ENCODE measurements around the gene EHMT1. TPM values are rescaled to one million over a fixed set of nuclear protein-coding genes. Genes with fewer than 3 reads are reported as not detected.

The EHMT1 gene
- 110 TPM for polyA plus RNA-seq (2012; ENCODE audit: insufficient read length, low read depth)

GRCh38 chr9:137618105-137619067 lies at the start of gene EHMT1:
TSS of gene EHMT1 (plus strand) at chr9:137619005. CDS start at chr9:137619029, 24 bp downstream.
- TF ChIP-seq SIN3A (IDR thresholded peaks at IDR 0.05; ENCODE audit: borderline replicate concordance, insufficient read depth, low read length) (no peak), TAF1 (IDR thresholded peaks at IDR 0.05; ENCODE audit: borderline replicate concordance, insufficient read depth, low read length) (0 out of 2 replicates have a peak, but pooled peaks have one; percentile 32), FOXP2 (optimal IDR thresholded peaks at IDR 0.05; ENCODE audit: borderline replicate concordance, extremely low read depth, extremely low read length, insufficient read depth) (peak; percentile 25), REST (IDR thresholded peaks at IDR 0.05; ENCODE audit: insufficient read depth in 1 of 2, low read depth in 2 of 2, low read length in 2 of 2) (no peak), POLR2AphosphoS5 (IDR thresholded peaks at IDR 0.05; ENCODE audit: low read depth, low read length) (peak; percentile 52)

- TF ChIP-seq SIN3A (IDR thresholded peaks at IDR 0.05; ENCODE audit: borderline replicate concordance, insufficient read depth, low read length) (no peak), REST (IDR thresholded peaks at IDR 0.05; ENCODE audit: insufficient read depth in 1 of 2, low read depth in 2 of 2, low read length in 2 of 2) (no peak), TAF1 (IDR thresholded peaks at IDR 0.05; ENCODE audit: borderline replicate concordance, insufficient read depth, low read length) (no peak)
Measured at GRCh38 chr9:137569609-137570203, 49.1 kb upstream of the EHMT1 start.

GRCh38 chr9:137570566-137570965 lies 48.2 kb upstream of the EHMT1 start:
- TF ChIP-seq FOXP2 (optimal IDR thresholded peaks at IDR 0.05; ENCODE audit: borderline replicate concordance, extremely low read depth, extremely low read length, insufficient read depth): no peak
- no peak for TF ChIP-seq REST (IDR thresholded peaks at IDR 0.05; ENCODE audit: insufficient read depth in 1 of 2, low read depth in 2 of 2, low read length in 2 of 2)
- no peak for TF ChIP-seq TAF1 (IDR thresholded peaks at IDR 0.05; ENCODE audit: borderline replicate concordance, insufficient read depth, low read length)
- no peak for TF ChIP-seq SIN3A (IDR thresholded peaks at IDR 0.05; ENCODE audit: borderline replicate concordance, insufficient read depth, low read length)
- no peak for TF ChIP-seq POLR2AphosphoS5 (IDR thresholded peaks at IDR 0.05; ENCODE audit: low read depth, low read length)

- TF ChIP-seq REST (IDR thresholded peaks at IDR 0.05; ENCODE audit: insufficient read depth in 1 of 2, low read depth in 2 of 2, low read length in 2 of 2): no peak
- no peak for TF ChIP-seq TAF1 (IDR thresholded peaks at IDR 0.05; ENCODE audit: borderline replicate concordance, insufficient read depth, low read length)
- TF ChIP-seq SIN3A (IDR thresholded peaks at IDR 0.05; ENCODE audit: borderline replicate concordance, insufficient read depth, low read length): no peak
- no peak for TF ChIP-seq FOXP2 (optimal IDR thresholded peaks at IDR 0.05; ENCODE audit: borderline replicate concordance, extremely low read depth, extremely low read length, insufficient read depth)
- no peak for TF ChIP-seq POLR2AphosphoS5 (IDR thresholded peaks at IDR 0.05; ENCODE audit: low read depth, low read length)
Measured at GRCh38 chr9:137574192-137574591, 44.6 kb upstream of the EHMT1 start.
